Vagina (tissue), 2 donors: ENCODE results near the gene TEX19.

Source experiments
- POLR2A ChIP-seq, 2 donors: fragments of 450-650 bp; IDR thresholded peaks; one replicate each; pipeline ENCODE4 v1.6.1; 2017; ENCODE audit warnings: antibody characterized with exemption in 2 of 2, mild to moderate bottlenecking in 2 of 2, moderate library complexity in 2 of 2
- TF ChIP-seq, protein P1 (sequence below), 3 experiments: fragments of 450-650 bp in 2 of 3; fragments of 200-600 bp in 1 of 3; sonication (generic) in 1 of 3; IDR thresholded peaks; one replicate each; pipeline ENCODE4 v1.5.1; 2017 to 2019; ENCODE audit warnings: antibody characterized with exemption in 3 of 3, mild to moderate bottlenecking in 2 of 3, moderate library complexity in 2 of 3

DNA sequence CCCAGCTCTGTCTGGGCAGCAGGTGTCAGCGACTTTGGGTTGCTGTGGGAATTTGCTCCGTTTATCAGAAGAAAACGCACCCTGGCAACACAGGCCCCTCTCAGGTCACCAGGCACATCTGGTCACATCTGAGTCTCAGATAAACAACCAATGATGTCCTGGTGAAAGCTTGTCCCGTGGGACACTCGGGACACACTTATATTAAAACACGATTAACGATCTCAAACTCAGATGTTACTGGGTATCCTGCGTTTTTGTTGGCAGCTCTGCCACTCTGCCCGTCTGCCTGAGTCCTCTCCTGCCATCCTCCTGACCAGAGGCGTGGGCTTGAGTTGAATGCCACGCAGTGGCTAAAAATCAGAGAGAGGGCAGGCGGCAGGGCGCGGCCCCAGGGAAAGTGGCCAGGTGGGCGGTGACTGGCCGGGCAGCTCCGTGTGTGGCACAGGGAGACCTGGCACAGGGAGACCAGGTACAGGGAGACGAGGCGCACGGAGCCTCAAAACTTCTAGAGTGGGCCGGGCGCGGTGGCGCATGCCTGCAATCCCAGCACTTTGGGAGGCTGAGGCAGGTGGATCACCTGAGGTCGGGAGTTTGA, 27.6 kb upstream of the TEX19 start:
- TF ChIP-seq, protein P1, sequence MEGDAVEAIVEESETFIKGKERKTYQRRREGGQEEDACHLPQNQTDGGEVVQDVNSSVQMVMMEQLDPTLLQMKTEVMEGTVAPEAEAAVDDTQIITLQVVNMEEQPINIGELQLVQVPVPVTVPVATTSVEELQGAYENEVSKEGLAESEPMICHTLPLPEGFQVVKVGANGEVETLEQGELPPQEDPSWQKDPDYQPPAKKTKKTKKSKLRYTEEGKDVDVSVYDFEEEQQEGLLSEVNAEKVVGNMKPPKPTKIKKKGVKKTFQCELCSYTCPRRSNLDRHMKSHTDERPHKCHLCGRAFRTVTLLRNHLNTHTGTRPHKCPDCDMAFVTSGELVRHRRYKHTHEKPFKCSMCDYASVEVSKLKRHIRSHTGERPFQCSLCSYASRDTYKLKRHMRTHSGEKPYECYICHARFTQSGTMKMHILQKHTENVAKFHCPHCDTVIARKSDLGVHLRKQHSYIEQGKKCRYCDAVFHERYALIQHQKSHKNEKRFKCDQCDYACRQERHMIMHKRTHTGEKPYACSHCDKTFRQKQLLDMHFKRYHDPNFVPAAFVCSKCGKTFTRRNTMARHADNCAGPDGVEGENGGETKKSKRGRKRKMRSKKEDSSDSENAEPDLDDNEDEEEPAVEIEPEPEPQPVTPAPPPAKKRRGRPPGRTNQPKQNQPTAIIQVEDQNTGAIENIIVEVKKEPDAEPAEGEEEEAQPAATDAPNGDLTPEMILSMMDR (IDR thresholded peaks at IDR 0.05) = no peak
- no peak for TF ChIP-seq POLR2A (IDR thresholded peaks at IDR 0.05)
